Chondrocyte (in vitro differentiated cells): Measurements from ENCODE around the gene ELL. TPM values are rescaled to one million over a fixed set of nuclear protein-coding genes. Genes with fewer than 3 reads are reported as not detected.
A peak's percentile ranks its signal among the peaks of the same experiment; 100 is the strongest.

Experiments used
- DNase-seq: peaks from one replicate; pipeline ENCODE4 v3.0.0; 2021; ENCODE audit warnings: mixed read lengths, low spot score
- H3K27ac Mint-ChIP-seq: one replicate; pipeline ENCODE4 v1.8.0; 2021; ENCODE audit warnings: mild to moderate bottlenecking, moderate library complexity, mixed read lengths; ENCODE audit not compliant: unreplicated experiment
- H3K27me3 Mint-ChIP-seq: 2 replicates; pipeline ENCODE4 v1.8.0; 2021; ENCODE audit warnings: low read depth, mixed read lengths
- H3K36me3 Mint-ChIP-seq: 2 replicates; pipeline ENCODE4 v1.8.0; 2021; ENCODE audit warnings: low read depth, mixed read lengths
- H3K4me1 Mint-ChIP-seq: 2 replicates; pipeline ENCODE4 v1.8.0; 2021; ENCODE audit warnings: low read depth, mild to moderate bottlenecking, mixed read lengths
- H3K4me3 Mint-ChIP-seq: one replicate; pipeline ENCODE4 v1.8.0; 2021; ENCODE audit warnings: mild to moderate bottlenecking, moderate library complexity, mixed read lengths; ENCODE audit not compliant: unreplicated experiment
- H3K9me3 Mint-ChIP-seq: 2 replicates; pipeline ENCODE4 v1.8.0; 2021; ENCODE audit warnings: low read depth, mixed read lengths
- total RNA-seq: library from RNA; stranded (reverse); gene quantifications from 3 replicates; pipeline ENCODE4 v1.2.1, GENCODE V29; 2021
- TF ChIP-seq, protein P1 (sequence below): fragments of 200-600 bp; sonication (generic); IDR thresholded peaks from 2 replicates; pipeline ENCODE4 v1.5.0; 2021; ENCODE audit warnings: antibody characterized with exemption, mild to moderate bottlenecking, moderate library complexity

Gene ELL
- total RNA-seq, 1 donor from 2014 or later = 14.0 TPM

DNA sequence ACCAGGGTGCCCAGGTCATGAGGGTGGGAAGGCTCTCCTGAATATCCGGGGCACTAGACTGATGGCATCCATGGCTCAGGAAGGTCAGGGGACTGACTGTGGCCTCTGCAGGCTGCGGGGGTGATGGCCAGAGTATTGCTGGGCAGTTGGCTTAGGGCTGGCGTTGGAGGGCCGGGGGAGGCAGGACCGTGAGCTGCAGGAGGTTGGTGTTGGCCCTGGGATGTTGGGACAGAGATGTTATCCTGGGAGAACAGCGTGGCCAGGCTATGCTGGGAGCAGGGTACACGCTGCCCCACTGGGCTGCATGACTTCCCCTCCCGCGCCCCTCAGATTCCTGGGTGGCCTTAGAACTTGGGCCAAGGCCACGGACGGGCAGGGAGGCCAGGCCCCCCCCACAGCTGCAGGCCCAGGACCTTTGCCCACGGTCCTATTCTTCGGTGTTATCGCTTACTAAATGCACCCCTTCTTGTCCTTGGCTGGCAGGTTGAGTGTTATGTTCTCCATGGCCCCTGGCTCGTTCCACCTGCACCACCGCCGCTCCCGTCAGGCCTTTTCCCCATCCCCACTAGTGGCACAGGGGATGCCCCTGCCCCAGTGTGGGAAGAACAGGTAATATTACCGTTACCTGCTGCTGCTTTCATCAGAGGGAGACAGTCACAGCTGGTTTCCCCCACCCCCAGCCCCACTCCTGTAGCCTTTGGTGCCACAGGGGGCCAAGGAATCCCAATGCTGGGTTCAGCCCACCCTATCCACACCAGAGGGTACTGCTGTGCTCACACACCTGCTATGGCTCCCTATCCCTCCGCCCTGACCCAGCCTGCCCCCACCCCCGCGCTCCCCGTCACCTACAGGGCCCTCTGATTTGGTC is 80.7 kb downstream of the ELL start:
- Mint-ChIP-seq H3K36me3 (peaks cover 2% of the 10 kb centered on the region), H3K9me3 (no peaks in the 10 kb centered on the region), H3K27ac (no peak overlapping the region), H3K4me3 (no peak overlapping the region), H3K27me3 (no peaks in the 10 kb centered on the region), H3K4me1 (peaks cover 34% of the 10 kb centered on the region)
- no peak for DNase-seq
- TF ChIP-seq, protein P1, sequence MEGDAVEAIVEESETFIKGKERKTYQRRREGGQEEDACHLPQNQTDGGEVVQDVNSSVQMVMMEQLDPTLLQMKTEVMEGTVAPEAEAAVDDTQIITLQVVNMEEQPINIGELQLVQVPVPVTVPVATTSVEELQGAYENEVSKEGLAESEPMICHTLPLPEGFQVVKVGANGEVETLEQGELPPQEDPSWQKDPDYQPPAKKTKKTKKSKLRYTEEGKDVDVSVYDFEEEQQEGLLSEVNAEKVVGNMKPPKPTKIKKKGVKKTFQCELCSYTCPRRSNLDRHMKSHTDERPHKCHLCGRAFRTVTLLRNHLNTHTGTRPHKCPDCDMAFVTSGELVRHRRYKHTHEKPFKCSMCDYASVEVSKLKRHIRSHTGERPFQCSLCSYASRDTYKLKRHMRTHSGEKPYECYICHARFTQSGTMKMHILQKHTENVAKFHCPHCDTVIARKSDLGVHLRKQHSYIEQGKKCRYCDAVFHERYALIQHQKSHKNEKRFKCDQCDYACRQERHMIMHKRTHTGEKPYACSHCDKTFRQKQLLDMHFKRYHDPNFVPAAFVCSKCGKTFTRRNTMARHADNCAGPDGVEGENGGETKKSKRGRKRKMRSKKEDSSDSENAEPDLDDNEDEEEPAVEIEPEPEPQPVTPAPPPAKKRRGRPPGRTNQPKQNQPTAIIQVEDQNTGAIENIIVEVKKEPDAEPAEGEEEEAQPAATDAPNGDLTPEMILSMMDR = no peak

DNA sequence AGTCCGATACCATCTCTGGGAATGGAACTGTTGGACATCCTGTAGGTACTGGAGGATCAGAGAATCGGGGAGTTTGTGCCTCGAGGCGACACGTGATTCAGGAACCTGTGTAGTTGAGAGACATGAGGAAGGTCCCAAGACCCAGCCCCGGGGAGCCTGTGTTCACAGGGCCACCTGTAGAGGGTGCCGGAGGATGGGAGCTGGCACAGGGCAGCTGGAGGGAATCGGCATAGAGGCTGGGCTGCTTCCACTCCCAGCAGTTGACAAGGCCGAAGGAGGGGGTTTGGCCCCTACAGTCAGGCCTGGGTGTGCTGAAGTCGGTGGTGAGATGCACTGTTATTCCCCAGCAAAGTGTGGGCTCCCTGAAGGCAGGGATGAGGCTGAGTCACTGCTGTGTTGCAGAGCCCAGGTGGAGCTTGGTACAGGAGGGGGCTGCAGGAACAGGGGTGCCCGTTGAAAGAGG is 81.4 kb downstream of the ELL start:
- Mint-ChIP-seq H3K27ac (peak overlapping the region; percentile 32), H3K4me3 (no peak overlapping the region), H3K27me3 (no peaks in the 10 kb centered on the region), H3K9me3 (no peaks in the 10 kb centered on the region), H3K4me1 (peaks cover 34% of the 10 kb centered on the region), H3K36me3 (peaks cover 2% of the 10 kb centered on the region)
- TF ChIP-seq, protein P1 = peak; percentile 57
- no peak for DNase-seq

- peaks cover 2% of the 10 kb centered on the region for H3K36me3 Mint-ChIP-seq
- H3K27ac Mint-ChIP-seq = peak overlapping the region; percentile 90
- H3K4me1 Mint-ChIP-seq = peaks cover 34% of the 10 kb centered on the region
- H3K9me3 Mint-ChIP-seq = no peaks in the 10 kb centered on the region
- TF ChIP-seq, protein P1 = no peak
- DNase-seq = no peak
- H3K27me3 Mint-ChIP-seq = no peaks in the 10 kb centered on the region
- no peak overlapping the region for H3K4me3 Mint-ChIP-seq
Observed at GRCh38 chr19:18439910-18440237, 82.0 kb downstream of the ELL start.

DNA sequence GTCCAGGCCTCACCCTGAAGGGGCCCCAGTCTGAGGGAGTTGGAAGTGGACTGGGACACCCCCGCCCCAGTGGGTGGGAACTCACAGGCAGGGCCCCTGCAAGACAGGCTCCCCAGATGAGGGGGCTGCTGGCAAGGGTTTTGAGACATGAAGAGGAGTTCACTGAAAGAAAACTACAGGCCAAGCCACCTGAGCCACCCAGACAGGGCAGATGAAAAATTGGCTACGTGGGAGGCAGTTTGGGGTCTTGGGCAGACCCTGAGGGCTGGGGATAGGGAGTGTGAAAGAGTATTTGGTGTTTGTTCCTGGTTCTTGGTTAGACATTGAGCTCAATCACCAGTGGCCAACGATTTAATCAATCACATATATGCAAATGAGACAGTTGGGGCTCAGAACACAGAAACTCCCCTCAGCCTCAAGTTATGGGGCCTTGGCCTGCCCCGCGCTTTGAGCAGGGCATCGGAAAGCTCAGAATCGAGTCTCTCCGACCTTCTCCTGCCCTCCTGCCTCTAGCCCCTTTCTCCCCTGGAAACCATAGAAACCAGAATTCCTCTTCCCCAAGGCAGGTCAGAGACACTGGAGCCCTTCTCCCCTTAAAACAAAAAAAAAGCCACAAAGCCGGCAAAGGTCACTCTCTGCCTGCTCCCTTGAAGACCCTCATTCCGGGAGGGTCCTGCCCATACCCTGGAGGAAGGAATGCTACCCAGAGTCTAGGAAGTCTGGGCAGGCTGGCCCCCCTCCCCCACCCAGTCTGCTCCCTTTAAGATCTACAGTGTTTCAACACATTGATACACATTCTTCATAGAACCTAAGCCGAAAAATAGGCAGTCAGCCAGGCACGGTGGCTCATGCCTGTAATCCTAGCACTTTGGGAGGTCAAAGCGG is 82.6 kb downstream of the ELL start:
- DNase-seq = no peak

More for the DNA sequence above, 82.6 kb downstream of the ELL start:
- H3K9me3 Mint-ChIP-seq = no peaks in the 10 kb centered on the region
- H3K4me1 Mint-ChIP-seq = peaks cover 40% of the 10 kb centered on the region
- H3K4me3 Mint-ChIP-seq = no peak overlapping the region
- H3K27ac Mint-ChIP-seq = peak overlapping the region; percentile 90
- no peaks in the 10 kb centered on the region for H3K27me3 Mint-ChIP-seq
- peaks cover 2% of the 10 kb centered on the region for H3K36me3 Mint-ChIP-seq
- TF ChIP-seq, protein P1 = peak; percentile 57
